IMR-90 (cell line): Measurements from ENCODE around the gene NLGN4X. TPM values are rescaled to one million over a fixed set of nuclear protein-coding genes. Genes with fewer than 3 reads are reported as not detected.

Source experiments
- ATAC-seq: fragments of 200-7000 bp; cut with Tn5 transposase; 2 replicates; pipeline ENCODE4 v1.9.1; 2020; ENCODE audit warnings: low read depth, mild to moderate bottlenecking, moderate library complexity
- BruUV-seq: library from RNA; stranded (reverse); fragments of 400-500 nt; replicated peaks from 2 replicates; lab custom pipeline; 2021; lab: Mats Ljungman, UMichigan
- CTCF ChIA-PET: fragments of 300-600 bp; formaldehyde crosslinking; extraction: SDS; loops from one replicate; lab custom pipeline; 2021; ENCODE audit warnings: antibody characterized with exemption; lab: Yijun Ruan, JAX
- POLR2A ChIA-PET: fragments of 300-600 bp; sonication (Branson Sonifier 250); formaldehyde crosslinking; loops from one replicate; lab custom pipeline; 2022; ENCODE audit warnings: antibody characterized with exemption; ENCODE audit not compliant: unreplicated experiment; lab: Charles Lee
- DNase-seq: peaks from one replicate; pipeline ENCODE4 v3.0.0; 2013
- H2AFZ ChIP-seq: replicated peaks from 2 replicates; pipeline ENCODE3; 2013; ENCODE audit warnings: low read length, mild to moderate bottlenecking; ENCODE audit not compliant: poor library complexity
- H2AK5ac ChIP-seq: 2 replicates; pipeline ENCODE4 v1.6.1; 2013; ENCODE audit warnings: low read depth, low read length, inconsistent platforms
- H2AK9ac ChIP-seq: replicated peaks from 2 replicates; pipeline ENCODE3; 2013; ENCODE audit warnings: mild to moderate bottlenecking, low read depth, low read length, moderate library complexity; ENCODE audit not compliant: poor library complexity
- H2BK120ac ChIP-seq: 2 replicates; pipeline ENCODE4 v1.6.1; 2013; ENCODE audit warnings: low read depth, low read length, inconsistent platforms
- H2BK15ac ChIP-seq: 3 replicates; pipeline ENCODE4 v1.6.1; 2013; ENCODE audit warnings: low read depth, low read length, inconsistent platforms
- H2BK20ac ChIP-seq: 2 replicates; pipeline ENCODE4 v1.6.1; 2013; ENCODE audit warnings: low read depth, mild to moderate bottlenecking, inconsistent platforms, low read length, moderate library complexity
- H2BK5ac ChIP-seq: 2 replicates; pipeline ENCODE4 v1.6.1; 2013; ENCODE audit warnings: mild to moderate bottlenecking, low read depth, low read length, inconsistent platforms; ENCODE audit not compliant: poor library complexity, severe bottlenecking
- H3K14ac ChIP-seq: replicated peaks from 2 replicates; pipeline ENCODE4 v1.6.1; 2013; ENCODE audit warnings: low read depth, low read length, inconsistent platforms
- H3K18ac ChIP-seq: 2 replicates; pipeline ENCODE4 v1.6.1; 2013; ENCODE audit warnings: low read depth, low read length, control low read depth
- H3K23ac ChIP-seq: 2 replicates; pipeline ENCODE4 v1.6.1; 2013; ENCODE audit warnings: low read depth, low read length, inconsistent platforms
- H3K27ac ChIP-seq: 2 replicates; pipeline ENCODE4 v1.5.1; 2013; ENCODE audit warnings: mild to moderate bottlenecking, control low read depth, low read length; ENCODE audit not compliant: insufficient read depth
- H3K27me3 ChIP-seq: 2 replicates; pipeline ENCODE4 v1.6.1; 2013; ENCODE audit warnings: low read length; ENCODE audit not compliant: control insufficient read depth, insufficient read depth
- H3K36me3 ChIP-seq: 2 replicates; pipeline ENCODE4 v1.6.1; 2013; ENCODE audit warnings: low read length, mixed read lengths; ENCODE audit not compliant: control insufficient read depth, insufficient read depth
- H3K4ac ChIP-seq: 2 replicates; pipeline ENCODE4 v1.6.1; 2013; ENCODE audit warnings: low read depth, low read length, inconsistent platforms
- H3K4me1 ChIP-seq: 2 replicates; pipeline ENCODE4 v1.6.1; 2013; ENCODE audit warnings: low read length, mixed read lengths; ENCODE audit not compliant: control insufficient read depth, insufficient read depth
- H3K4me2 ChIP-seq: 2 replicates; pipeline ENCODE4 v1.6.1; 2013; ENCODE audit warnings: low read depth, mild to moderate bottlenecking, control low read depth, low read length, moderate library complexity
- H3K4me3 ChIP-seq: 2 replicates; pipeline ENCODE4 v1.5.1; 2013; ENCODE audit warnings: low read depth, mild to moderate bottlenecking, control low read depth, low read length, moderate library complexity; ENCODE audit not compliant: insufficient read depth
- H3K56ac ChIP-seq: 2 replicates; pipeline ENCODE4 v1.6.1; 2013; ENCODE audit warnings: low read length, inconsistent platforms; ENCODE audit not compliant: insufficient read depth; ENCODE audit errors: extremely low read depth
- H3K79me1 ChIP-seq, 2 experiments: 2 replicates each; pipeline ENCODE4 v1.6.1; 2013; ENCODE audit warnings: low read length in 2 of 2, inconsistent platforms in 1 of 2, low read depth in 1 of 2
- H3K9ac ChIP-seq: 2 replicates; pipeline ENCODE4 v1.6.1; 2013; ENCODE audit warnings: low read depth, low read length, control low read depth
- H3K9me1 ChIP-seq: 2 replicates; pipeline ENCODE4 v1.6.1; 2013; ENCODE audit warnings: low read length, inconsistent platforms; ENCODE audit not compliant: insufficient read depth
- H3K9me3 ChIP-seq: 2 replicates; pipeline ENCODE4 v1.6.1; 2013; ENCODE audit warnings: low read length; ENCODE audit not compliant: control insufficient read depth, insufficient read depth
- H4K20me1 ChIP-seq: 2 replicates; pipeline ENCODE4 v1.6.1; 2013; ENCODE audit warnings: low read length, inconsistent platforms; ENCODE audit not compliant: insufficient read depth
- H4K5ac ChIP-seq: 2 replicates; pipeline ENCODE4 v1.6.1; 2013; ENCODE audit warnings: mild to moderate bottlenecking, low read depth, low read length, control low read depth
- H4K8ac ChIP-seq, 2 experiments: 2 replicates each; pipeline ENCODE4 v1.6.1; 2013; ENCODE audit warnings: low read depth in 2 of 2, low read length in 2 of 2, control low read depth in 1 of 2, inconsistent platforms in 1 of 2
- H4K91ac ChIP-seq: 2 replicates; pipeline ENCODE4 v1.6.1; 2013; ENCODE audit warnings: low read depth, low read length, inconsistent platforms; ENCODE audit not compliant: insufficient read depth
- BHLHE40 ChIP-seq: fragments of 150-350 bp; IDR thresholded peaks from 2 replicates; pipeline ENCODE4 v1.6.1; 2016; ENCODE audit warnings: mild to moderate bottlenecking, low read depth, low read length
- CEBPB ChIP-seq: IDR thresholded peaks from 2 replicates; pipeline ENCODE4 v1.6.1; 2012; ENCODE audit warnings: low read depth, low read length, improper control_type of control experiment
- CHD1 ChIP-seq: IDR thresholded peaks from 2 replicates; pipeline ENCODE4 v1.6.1; 2012; ENCODE audit warnings: low read depth, low read length, improper control_type of control experiment
- FOS ChIP-seq: fragments of 150-350 bp; IDR thresholded peaks from 2 replicates; pipeline ENCODE4 v1.6.1; 2016; ENCODE audit warnings: low read depth, low read length
- MAFK ChIP-seq: IDR thresholded peaks from 2 replicates; pipeline ENCODE4 v1.6.1; 2012; ENCODE audit warnings: low read depth, low read length, improper control_type of control experiment
- MAZ ChIP-seq: IDR thresholded peaks from 2 replicates; pipeline ENCODE4 v1.6.1; 2012; ENCODE audit warnings: low read depth, mild to moderate bottlenecking, low read length, improper control_type of control experiment, moderate library complexity, borderline replicate concordance
- MXI1 ChIP-seq: IDR thresholded peaks from 2 replicates; pipeline ENCODE4 v1.6.1; 2012; ENCODE audit warnings: low read depth, mild to moderate bottlenecking, low read length, moderate library complexity, borderline replicate concordance
- NFE2L2 ChIP-seq: fragments of 150-350 bp; IDR thresholded peaks from 2 replicates; pipeline ENCODE4 v1.6.1; 2016; ENCODE audit warnings: low read depth, mild to moderate bottlenecking, low read length
- POLR2A ChIP-seq: IDR thresholded peaks from 2 replicates; pipeline ENCODE4 v1.6.1; 2012; ENCODE audit warnings: mild to moderate bottlenecking, low read depth, low read length
- RAD21 ChIP-seq: IDR thresholded peaks from 2 replicates; pipeline ENCODE4 v1.6.1; 2012; ENCODE audit warnings: low read length, improper control_type of control experiment
- RFX5 ChIP-seq: IDR thresholded peaks from 2 replicates; pipeline ENCODE4 v1.8.0; 2012; ENCODE audit warnings: low read depth, mild to moderate bottlenecking, low read length, moderate library complexity
- SMC3 ChIP-seq: fragments of 150-350 bp; IDR thresholded peaks from 2 replicates; pipeline ENCODE4 v1.6.1; 2016; ENCODE audit warnings: low read depth, mild to moderate bottlenecking, antibody characterized with exemption, low read length, moderate library complexity
- WGBS, 2 experiments: methylation state at CpG; one replicate each; pipeline versions ENCODE4 v1.1.5 to v1.1.7; 2013; ENCODE audit warnings: missing lambda C conversion rate in 2 of 2; ENCODE audit not compliant: insufficient read length in 1 of 2; ENCODE audit errors: extremely low coverage in 2 of 2; 5-methylcytosine and 5-hydroxymethylcytosine counted together
- dilution Hi-C: fragments of 300-500 bp; cut with HindIII; formaldehyde crosslinking; loops from one replicate; pipeline ENCODE4 v1.14.3; 2018; ENCODE audit warnings: low sequenced_read_pairs; ENCODE audit not compliant: unreplicated experiment
- in situ Hi-C: fragments of 300-500 bp; cut with MboI; formaldehyde crosslinking; loops from 3 replicates; pipeline ENCODE4 v1.14.3; 2019; ENCODE audit warnings: low sequenced_read_pairs, inconsistent platforms, mixed read lengths
- intact Hi-C: fragments of 100-400 bp; cut with micrococcal nuclease; formaldehyde crosslinking; loops from 2 replicates; pipeline ENCODE4 v1.10.0; 2022
- polyA plus RNA-seq, 3 experiments: library from polyadenylated mRNA; depleted of rRNA; stranded (reverse); fragments of >200 nt; gene quantifications; 2 replicates each; pipeline ENCODE4 v1.2.3, GENCODE V29; 2012; ENCODE audit warnings: low replicate concordance in 1 of 3
- total RNA-seq: library from RNA; depleted of rRNA; stranded (reverse); fragments of >200 nt; gene quantifications from 2 replicates; pipeline ENCODE4 v1.2.3, GENCODE V29; 2012
- TF ChIP-seq, protein P1 (sequence below): fragments of 150-350 bp; IDR thresholded peaks from 2 replicates; pipeline ENCODE4 v1.6.1; 2017; ENCODE audit warnings: mild to moderate bottlenecking, antibody characterized with exemption, low read length, low read depth
- TF ChIP-seq, protein P2 (sequence below): fragments of 150-350 bp; IDR thresholded peaks from 2 replicates; pipeline ENCODE4 v1.6.1; 2016; ENCODE audit warnings: low read depth, mild to moderate bottlenecking, low read length, moderate library complexity, borderline replicate concordance
- TF ChIP-seq, protein P3 (sequence below): conservative IDR thresholded peaks from 2 replicates; pipeline ENCODE4 v1.5.1; 2012; ENCODE audit warnings: mild to moderate bottlenecking, low read depth, low read length, improper control_type of control experiment

The NLGN4X gene
- total and polyA plus RNA-seq, 2 of the 4 experiments (the other 2 are of a cell fraction): not detected

DNA sequence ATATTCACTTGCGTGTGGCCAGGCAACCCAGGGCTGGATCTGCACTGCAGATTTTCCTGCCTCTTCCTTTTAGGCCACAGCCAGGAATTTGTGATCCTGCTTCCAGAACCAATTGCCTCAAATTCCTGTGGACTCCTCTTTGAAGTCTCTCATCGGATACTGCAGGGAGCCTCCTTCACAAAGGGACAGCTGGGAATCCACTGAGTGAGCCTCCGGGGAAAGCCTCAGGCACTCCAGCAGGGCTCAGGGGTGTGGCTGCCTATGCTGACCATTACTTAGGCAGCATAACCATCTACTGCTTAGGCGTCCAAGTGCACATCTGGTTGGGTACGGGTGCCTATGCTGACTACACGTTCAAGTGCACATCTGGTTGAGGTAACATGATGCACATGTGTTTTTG is 321.5 kb downstream of the NLGN4X start:
- H3K27ac ChIP-seq: no peak overlapping the region
- WGBS, 2 experiments: 20% methylated on average over 1 of the region's 6 CpGs; no CpG with 5 or more reads in 1 of the 2 experiments
- H4K20me1 ChIP-seq: no peaks in the 10 kb centered on the region
- ATAC-seq (no peak), DNase-seq (no peak)
- H4K91ac ChIP-seq: no peak overlapping the region
- in situ Hi-C loops: loop anchor here (25.0 kb wide), 1 partner anchor 95 kb away; no protein-coding TSS in a partner anchor
- peaks cover 15% of the 10 kb centered on the region for H3K9me3 ChIP-seq
- no peak overlapping the region for H2BK15ac ChIP-seq
- no peak overlapping the region for H3K4me3 ChIP-seq
- no peak overlapping the region for H3K56ac ChIP-seq
- no peak overlapping the region for H3K23ac ChIP-seq
- no peaks in the 10 kb centered on the region for H3K27me3 ChIP-seq
- no peak overlapping the region for H3K14ac ChIP-seq
- no peaks in the 10 kb centered on the region for H3K9me1 ChIP-seq
- H2BK5ac ChIP-seq: no peak overlapping the region
- ChIA-PET CTCF (no interaction called here), POLR2A (no interaction called here)
- BruUV-seq: no TSS peak
- no peak overlapping the region for H3K4me2 ChIP-seq
- H2BK120ac ChIP-seq: no peak overlapping the region
- H3K9ac ChIP-seq: no peak overlapping the region
- no peak overlapping the region for H4K8ac ChIP-seq
- no peak overlapping the region for H2AFZ ChIP-seq
- no peak overlapping the region for H4K5ac ChIP-seq
- intact Hi-C loops: loop anchor here (10.0 kb wide), 1 partner anchor 1562 kb away; no protein-coding TSS in a partner anchor
- TF ChIP-seq SMC3: no peak
- TF ChIP-seq, protein P1, sequence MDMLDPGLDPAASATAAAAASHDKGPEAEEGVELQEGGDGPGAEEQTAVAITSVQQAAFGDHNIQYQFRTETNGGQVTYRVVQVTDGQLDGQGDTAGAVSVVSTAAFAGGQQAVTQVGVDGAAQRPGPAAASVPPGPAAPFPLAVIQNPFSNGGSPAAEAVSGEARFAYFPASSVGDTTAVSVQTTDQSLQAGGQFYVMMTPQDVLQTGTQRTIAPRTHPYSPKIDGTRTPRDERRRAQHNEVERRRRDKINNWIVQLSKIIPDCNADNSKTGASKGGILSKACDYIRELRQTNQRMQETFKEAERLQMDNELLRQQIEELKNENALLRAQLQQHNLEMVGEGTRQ: no peak
- no peak for TF ChIP-seq MXI1
- no peak for TF ChIP-seq BHLHE40
- TF ChIP-seq RFX5: no peak
- TF ChIP-seq MAZ: no peak
- TF ChIP-seq, protein P2, sequence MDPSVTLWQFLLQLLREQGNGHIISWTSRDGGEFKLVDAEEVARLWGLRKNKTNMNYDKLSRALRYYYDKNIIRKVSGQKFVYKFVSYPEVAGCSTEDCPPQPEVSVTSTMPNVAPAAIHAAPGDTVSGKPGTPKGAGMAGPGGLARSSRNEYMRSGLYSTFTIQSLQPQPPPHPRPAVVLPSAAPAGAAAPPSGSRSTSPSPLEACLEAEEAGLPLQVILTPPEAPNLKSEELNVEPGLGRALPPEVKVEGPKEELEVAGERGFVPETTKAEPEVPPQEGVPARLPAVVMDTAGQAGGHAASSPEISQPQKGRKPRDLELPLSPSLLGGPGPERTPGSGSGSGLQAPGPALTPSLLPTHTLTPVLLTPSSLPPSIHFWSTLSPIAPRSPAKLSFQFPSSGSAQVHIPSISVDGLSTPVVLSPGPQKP: no peak
- TF ChIP-seq MAFK: no peak
- TF ChIP-seq CEBPB: no peak
- TF ChIP-seq CHD1: no peak
- TF ChIP-seq, protein P3, sequence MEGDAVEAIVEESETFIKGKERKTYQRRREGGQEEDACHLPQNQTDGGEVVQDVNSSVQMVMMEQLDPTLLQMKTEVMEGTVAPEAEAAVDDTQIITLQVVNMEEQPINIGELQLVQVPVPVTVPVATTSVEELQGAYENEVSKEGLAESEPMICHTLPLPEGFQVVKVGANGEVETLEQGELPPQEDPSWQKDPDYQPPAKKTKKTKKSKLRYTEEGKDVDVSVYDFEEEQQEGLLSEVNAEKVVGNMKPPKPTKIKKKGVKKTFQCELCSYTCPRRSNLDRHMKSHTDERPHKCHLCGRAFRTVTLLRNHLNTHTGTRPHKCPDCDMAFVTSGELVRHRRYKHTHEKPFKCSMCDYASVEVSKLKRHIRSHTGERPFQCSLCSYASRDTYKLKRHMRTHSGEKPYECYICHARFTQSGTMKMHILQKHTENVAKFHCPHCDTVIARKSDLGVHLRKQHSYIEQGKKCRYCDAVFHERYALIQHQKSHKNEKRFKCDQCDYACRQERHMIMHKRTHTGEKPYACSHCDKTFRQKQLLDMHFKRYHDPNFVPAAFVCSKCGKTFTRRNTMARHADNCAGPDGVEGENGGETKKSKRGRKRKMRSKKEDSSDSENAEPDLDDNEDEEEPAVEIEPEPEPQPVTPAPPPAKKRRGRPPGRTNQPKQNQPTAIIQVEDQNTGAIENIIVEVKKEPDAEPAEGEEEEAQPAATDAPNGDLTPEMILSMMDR: no peak
- TF ChIP-seq NFE2L2: no peak
- TF ChIP-seq POLR2A: no peak
- no peak for TF ChIP-seq FOS
- TF ChIP-seq RAD21: no peak
- H3K79me1 ChIP-seq: no peaks in the 10 kb centered on the region
- dilution Hi-C loops: no loop called here
- H3K18ac ChIP-seq: no peak overlapping the region
- no peak overlapping the region for H2BK20ac ChIP-seq
- no peak overlapping the region for H3K4ac ChIP-seq
- no peaks in the 10 kb centered on the region for H3K36me3 ChIP-seq
- no peak overlapping the region for H2AK9ac ChIP-seq
- no peaks in the 10 kb centered on the region for H3K4me1 ChIP-seq
- H2AK5ac ChIP-seq: no peak overlapping the region
